ENCODE data around the gene HOXA11. TPM values are rescaled to one million over a fixed set of nuclear protein-coding genes. Genes with fewer than 3 reads are reported as not detected.

Gene HOXA11
- polyA plus RNA-seq, 1 donor from 2014 or later = not detected

DNA sequence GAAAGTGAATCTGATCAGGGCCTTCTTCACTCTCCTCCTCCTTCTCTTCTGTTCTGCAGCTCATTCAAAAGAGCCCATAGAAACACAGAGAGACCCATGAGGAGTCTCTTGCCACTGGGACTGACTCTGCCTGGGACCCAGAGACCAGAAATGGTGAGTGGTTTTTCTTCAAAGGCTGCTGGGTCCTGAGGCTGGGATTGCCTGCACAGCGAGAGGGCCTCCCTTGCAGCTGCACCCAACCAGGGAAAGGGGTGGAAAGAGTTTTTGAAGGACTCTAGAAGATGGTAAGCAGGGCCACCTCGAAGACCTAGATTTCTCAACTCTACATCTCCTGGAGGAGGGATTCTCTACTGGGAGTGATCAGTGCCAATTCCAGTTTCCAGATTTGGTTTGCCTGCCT, 30.3 kb upstream of the HOXA11 start:
- H3K27me3 ChIP-seq (ENCODE audit: insufficient read depth, low read depth, low read length) = peaks cover 98% of the 10 kb centered on the region
- no peak overlapping the region for H2AFZ ChIP-seq (ENCODE audit: low read depth, low read length)
- H3F3A ChIP-seq (ENCODE audit: insufficient read depth, low read length, poor library complexity, severe bottlenecking) = no peaks in the 10 kb centered on the region
- no peaks in the 10 kb centered on the region for H3K9me3 ChIP-seq (ENCODE audit: low read length)
- H3K27ac ChIP-seq (ENCODE audit: low read length) = no peak overlapping the region
- no peaks in the 10 kb centered on the region for H4K20me1 ChIP-seq (ENCODE audit: insufficient read depth)
- H3K9me2 ChIP-seq (ENCODE audit: insufficient read depth, low read length) = no peaks in the 10 kb centered on the region
- TF ChIP-seq, protein P1, sequence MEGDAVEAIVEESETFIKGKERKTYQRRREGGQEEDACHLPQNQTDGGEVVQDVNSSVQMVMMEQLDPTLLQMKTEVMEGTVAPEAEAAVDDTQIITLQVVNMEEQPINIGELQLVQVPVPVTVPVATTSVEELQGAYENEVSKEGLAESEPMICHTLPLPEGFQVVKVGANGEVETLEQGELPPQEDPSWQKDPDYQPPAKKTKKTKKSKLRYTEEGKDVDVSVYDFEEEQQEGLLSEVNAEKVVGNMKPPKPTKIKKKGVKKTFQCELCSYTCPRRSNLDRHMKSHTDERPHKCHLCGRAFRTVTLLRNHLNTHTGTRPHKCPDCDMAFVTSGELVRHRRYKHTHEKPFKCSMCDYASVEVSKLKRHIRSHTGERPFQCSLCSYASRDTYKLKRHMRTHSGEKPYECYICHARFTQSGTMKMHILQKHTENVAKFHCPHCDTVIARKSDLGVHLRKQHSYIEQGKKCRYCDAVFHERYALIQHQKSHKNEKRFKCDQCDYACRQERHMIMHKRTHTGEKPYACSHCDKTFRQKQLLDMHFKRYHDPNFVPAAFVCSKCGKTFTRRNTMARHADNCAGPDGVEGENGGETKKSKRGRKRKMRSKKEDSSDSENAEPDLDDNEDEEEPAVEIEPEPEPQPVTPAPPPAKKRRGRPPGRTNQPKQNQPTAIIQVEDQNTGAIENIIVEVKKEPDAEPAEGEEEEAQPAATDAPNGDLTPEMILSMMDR (IDR thresholded peaks at IDR 0.05; ENCODE audit: poor library complexity, severe bottlenecking) = no peak
- TF ChIP-seq MXI1 (conservative IDR thresholded peaks at IDR 0.05; ENCODE audit: poor library complexity, severe bottlenecking) (no peak), EP300 (conservative IDR thresholded peaks at IDR 0.05; ENCODE audit: poor library complexity, severe bottlenecking) (no peak), POLR2AphosphoS5 (IDR thresholded peaks at IDR 0.05) (no peak), RAD21 (conservative IDR thresholded peaks at IDR 0.05) (no peak), EZH2 (IDR thresholded peaks at IDR 0.05; ENCODE audit: borderline replicate concordance, insufficient read depth, low read length, poor library complexity, severe bottlenecking) (no peak)
- TF ChIP-seq, protein P2, sequence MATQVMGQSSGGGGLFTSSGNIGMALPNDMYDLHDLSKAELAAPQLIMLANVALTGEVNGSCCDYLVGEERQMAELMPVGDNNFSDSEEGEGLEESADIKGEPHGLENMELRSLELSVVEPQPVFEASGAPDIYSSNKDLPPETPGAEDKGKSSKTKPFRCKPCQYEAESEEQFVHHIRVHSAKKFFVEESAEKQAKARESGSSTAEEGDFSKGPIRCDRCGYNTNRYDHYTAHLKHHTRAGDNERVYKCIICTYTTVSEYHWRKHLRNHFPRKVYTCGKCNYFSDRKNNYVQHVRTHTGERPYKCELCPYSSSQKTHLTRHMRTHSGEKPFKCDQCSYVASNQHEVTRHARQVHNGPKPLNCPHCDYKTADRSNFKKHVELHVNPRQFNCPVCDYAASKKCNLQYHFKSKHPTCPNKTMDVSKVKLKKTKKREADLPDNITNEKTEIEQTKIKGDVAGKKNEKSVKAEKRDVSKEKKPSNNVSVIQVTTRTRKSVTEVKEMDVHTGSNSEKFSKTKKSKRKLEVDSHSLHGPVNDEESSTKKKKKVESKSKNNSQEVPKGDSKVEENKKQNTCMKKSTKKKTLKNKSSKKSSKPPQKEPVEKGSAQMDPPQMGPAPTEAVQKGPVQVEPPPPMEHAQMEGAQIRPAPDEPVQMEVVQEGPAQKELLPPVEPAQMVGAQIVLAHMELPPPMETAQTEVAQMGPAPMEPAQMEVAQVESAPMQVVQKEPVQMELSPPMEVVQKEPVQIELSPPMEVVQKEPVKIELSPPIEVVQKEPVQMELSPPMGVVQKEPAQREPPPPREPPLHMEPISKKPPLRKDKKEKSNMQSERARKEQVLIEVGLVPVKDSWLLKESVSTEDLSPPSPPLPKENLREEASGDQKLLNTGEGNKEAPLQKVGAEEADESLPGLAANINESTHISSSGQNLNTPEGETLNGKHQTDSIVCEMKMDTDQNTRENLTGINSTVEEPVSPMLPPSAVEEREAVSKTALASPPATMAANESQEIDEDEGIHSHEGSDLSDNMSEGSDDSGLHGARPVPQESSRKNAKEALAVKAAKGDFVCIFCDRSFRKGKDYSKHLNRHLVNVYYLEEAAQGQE (IDR thresholded peaks at IDR 0.05; ENCODE audit: borderline replicate concordance) = no peak
- no peaks in the 10 kb centered on the region for H3K36me3 ChIP-seq (ENCODE audit: insufficient read depth, low read length)
- H3K79me2 ChIP-seq (replicated peaks; ENCODE audit: insufficient read depth, low read length) = no peaks in the 10 kb centered on the region
- H3K4me2 ChIP-seq (ENCODE audit: low read length) = no peak overlapping the region
- H3K4me3 ChIP-seq (ENCODE audit: low read length) = no peak overlapping the region
- no peak overlapping the region for H3K9ac ChIP-seq (ENCODE audit: low read length)

DNA sequence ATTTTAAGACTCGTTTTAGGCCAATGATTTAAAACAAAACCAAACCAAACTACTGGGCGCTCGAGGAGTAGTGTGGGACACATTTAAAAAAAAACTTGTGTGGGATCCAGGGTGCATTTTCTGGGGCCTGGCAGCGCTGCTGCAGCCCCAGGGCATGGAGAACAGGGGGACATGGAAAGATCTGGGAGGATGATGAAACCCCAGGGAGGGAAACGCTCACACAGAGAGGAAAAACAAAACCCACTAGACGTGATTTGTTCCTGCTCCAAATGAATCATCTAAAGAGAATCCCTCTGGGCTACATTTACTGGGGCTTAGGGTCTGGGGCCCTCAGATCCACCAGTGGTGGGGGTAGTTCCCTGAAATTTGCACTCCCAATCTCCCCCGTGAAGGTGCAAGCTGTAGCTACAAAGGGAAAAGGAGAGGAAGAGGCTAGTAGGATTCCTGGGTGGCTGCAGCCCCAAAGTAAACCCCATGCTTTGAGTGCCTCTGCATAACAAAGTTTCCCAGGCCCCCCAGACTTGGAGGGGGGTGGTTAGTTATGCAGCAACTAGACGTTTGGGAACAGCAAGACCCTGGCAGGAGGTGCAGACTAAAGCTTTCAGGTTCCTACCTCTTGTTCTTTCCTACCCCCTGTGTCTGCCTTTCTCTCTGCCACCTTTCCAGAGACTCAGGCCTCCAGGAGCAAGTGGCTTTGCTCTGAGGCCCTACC, 29.4 kb upstream of the HOXA11 start:
- TF ChIP-seq MXI1 (conservative IDR thresholded peaks at IDR 0.05; ENCODE audit: poor library complexity, severe bottlenecking) (no peak), EZH2 (IDR thresholded peaks at IDR 0.05; ENCODE audit: borderline replicate concordance, insufficient read depth, low read length, poor library complexity, severe bottlenecking) (peak; percentile 21), POLR2AphosphoS5 (IDR thresholded peaks at IDR 0.05) (no peak), TAF1 (IDR thresholded peaks at IDR 0.05; ENCODE audit: low read depth) (no peak), EP300 (conservative IDR thresholded peaks at IDR 0.05; ENCODE audit: poor library complexity, severe bottlenecking) (no peak), SMC3 (conservative IDR thresholded peaks at IDR 0.05; ENCODE audit: poor library complexity) (no peak)
- TF ChIP-seq, protein P1 (IDR thresholded peaks at IDR 0.05; ENCODE audit: poor library complexity, severe bottlenecking) = no peak
- no peak overlapping the region for H3K4me3 ChIP-seq (ENCODE audit: low read length)
- no peaks in the 10 kb centered on the region for H3K9me3 ChIP-seq (ENCODE audit: low read length)
- no peaks in the 10 kb centered on the region for H3K79me2 ChIP-seq (replicated peaks; ENCODE audit: insufficient read depth, low read length)
- no peaks in the 10 kb centered on the region for H3K9me2 ChIP-seq (ENCODE audit: insufficient read depth, low read length)
- no peak overlapping the region for H2AFZ ChIP-seq (ENCODE audit: low read depth, low read length)
- no peaks in the 10 kb centered on the region for H3F3A ChIP-seq (ENCODE audit: insufficient read depth, low read length, poor library complexity, severe bottlenecking)
- H4K20me1 ChIP-seq (ENCODE audit: insufficient read depth) = no peaks in the 10 kb centered on the region
- no peak overlapping the region for H3K9ac ChIP-seq (ENCODE audit: low read length)
- H3K27me3 ChIP-seq (ENCODE audit: insufficient read depth, low read depth, low read length) = peaks cover 98% of the 10 kb centered on the region
- H3K27ac ChIP-seq (ENCODE audit: low read length) = no peak overlapping the region
- H3K36me3 ChIP-seq (ENCODE audit: insufficient read depth, low read length) = no peaks in the 10 kb centered on the region
- no peak overlapping the region for H3K4me2 ChIP-seq (ENCODE audit: low read length)
